Stimulated activated CD8-positive, alpha-beta memory T cell treated with anti-CD3 and anti-CD28 coated beads, Interleukin-12 subunit alpha, Interleukin-12 subunit beta, amount 100 ng/mL, for 1 hour (primary cell): ENCODE results near the gene DNM1L.

Experiments used
- DNase-seq: peaks from one replicate; pipeline ENCODE4 v3.0.0-alpha.2; 2020; ENCODE audit warnings: low read depth

Gene DNM1L

DNA sequence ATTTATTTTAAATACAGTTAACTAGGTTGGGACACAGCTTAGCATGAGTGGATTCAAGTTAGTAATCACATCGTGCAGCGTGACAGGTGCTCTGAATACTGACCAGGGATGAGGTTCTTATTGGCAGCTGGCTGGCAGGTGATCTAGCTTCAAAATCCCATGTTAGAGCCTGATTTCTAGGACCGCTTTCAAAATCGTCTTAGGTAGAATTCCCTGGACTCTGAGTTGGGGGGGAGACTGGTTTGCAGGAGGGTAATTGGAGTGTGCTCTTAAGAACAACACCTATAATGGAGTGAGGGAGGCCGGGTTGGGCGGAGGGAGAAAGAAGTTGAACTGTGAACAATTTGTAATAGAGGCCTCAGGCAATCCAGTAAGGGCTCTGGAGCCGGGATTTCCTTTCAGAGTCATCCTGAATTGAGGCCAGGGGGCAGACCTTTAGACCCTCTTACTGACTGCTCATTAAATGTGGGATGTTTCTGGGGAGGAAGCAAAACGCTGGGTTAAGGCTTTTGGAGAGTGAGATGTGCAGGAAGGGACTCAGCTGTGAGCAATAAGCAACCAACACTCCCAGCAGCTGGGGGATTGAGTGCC is 77.5 kb downstream of the DNM1L start:
- no peak for DNase-seq

GRCh38 chr12:32757157-32757556 is 78.1 kb downstream of the DNM1L start:
- no peak for DNase-seq

DNA sequence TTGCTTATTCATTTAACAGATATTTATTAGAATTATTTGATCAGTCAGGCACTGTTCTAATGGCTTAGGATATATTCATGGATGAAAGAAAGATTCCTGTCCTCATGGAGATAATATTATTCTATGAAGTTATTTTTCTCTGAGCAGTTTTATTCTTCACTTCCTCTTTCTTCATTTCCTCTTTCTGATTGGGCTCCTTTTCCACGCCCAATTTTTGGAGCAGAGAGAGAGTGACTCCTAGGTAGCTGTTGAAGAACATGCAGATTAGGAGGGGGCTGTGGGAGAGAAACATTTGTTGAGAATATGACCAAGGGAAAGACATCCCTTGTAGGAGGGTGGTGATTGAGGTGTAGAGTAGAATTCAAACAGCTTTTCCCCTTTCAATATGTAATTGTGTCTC is 82.6 kb downstream of the DNM1L start:
- no peak for DNase-seq

GRCh38 chr12:32765906-32766305 is 86.8 kb downstream of the DNM1L start:
- DNase-seq, result no peak

DNA sequence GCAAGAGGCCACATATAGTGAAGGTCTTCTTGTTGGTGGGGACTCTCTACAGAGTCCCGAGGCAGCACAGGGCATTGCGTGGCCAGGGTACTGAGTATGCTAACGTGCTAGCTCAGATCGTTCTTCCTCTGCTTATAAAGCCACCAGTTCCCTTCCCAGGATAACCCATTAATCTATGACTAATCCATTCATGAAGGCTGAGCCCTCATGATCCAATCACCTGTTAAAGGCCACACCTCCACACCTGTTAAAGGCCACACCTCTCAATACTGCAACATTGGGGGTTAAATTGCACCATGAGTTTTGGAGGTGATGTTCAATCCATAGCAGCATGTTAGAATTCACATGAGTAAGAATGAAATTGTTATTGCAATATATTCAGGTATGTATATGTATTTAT is 89.4 kb downstream of the DNM1L start:
- DNase-seq, result no peak

GRCh38 chr12:32770141-32770540 is 91.0 kb downstream of the DNM1L start:
- no peak for DNase-seq

GRCh38 chr12:32773691-32774090 is 94.6 kb downstream of the DNM1L start:
- DNase-seq, result no peak

GRCh38 chr12:32776258-32776657 is 97.2 kb downstream of the DNM1L start:
- no peak for DNase-seq

DNA sequence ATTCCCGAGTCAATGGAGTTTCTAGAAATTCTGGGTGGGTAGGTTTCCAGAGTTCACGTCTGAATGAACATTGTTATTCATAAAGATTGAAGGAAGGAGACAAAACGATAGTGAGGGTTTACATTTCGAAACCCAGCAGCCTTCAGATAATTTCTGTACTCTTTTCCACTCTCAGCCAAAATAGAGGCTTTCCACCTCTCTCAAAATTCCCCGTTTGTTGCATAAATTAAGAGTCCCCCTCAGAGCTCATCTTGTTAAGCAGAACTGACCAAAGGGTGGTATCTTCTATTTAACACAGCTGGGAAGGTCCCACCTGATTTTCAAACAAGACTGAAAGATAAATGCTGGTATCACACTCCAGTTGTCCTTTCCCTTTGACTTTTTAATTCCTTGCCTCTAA is 98.1 kb downstream of the DNM1L start:
- DNase-seq, result no peak

DNA sequence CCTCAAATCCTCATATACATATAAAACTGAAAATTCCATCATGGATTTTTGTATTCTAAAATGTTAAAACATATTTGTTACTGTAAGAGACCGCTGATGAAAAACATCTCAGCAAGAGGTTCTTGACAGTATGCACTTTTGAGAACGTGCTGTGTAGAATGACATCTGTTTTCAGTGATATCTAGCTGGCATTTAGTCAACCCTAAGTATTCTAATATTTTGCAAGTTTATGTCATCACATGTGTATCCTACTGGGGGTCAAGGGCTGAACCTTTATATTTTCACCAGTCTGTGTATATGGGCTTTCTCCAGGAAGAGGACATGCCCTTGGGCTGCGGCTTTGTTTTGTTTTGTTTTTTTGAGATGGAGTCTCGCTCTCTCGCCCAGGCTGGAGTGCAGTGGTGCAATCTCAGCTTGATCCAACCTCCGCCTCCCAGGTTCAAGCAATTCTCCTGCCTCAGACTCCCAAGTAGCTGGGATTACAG is 98.6 kb downstream of the DNM1L start:
- DNase-seq, result no peak

GRCh38 chr12:32780071-32780470 is 101.0 kb downstream of the DNM1L start:
- no peak for DNase-seq

- DNase-seq, result no peak
Measured at GRCh38 chr12:32783029-32783428, 103.9 kb downstream of the DNM1L start.

- no peak for DNase-seq
Measured at GRCh38 chr12:32785557-32785956, 106.5 kb downstream of the DNM1L start.

DNA sequence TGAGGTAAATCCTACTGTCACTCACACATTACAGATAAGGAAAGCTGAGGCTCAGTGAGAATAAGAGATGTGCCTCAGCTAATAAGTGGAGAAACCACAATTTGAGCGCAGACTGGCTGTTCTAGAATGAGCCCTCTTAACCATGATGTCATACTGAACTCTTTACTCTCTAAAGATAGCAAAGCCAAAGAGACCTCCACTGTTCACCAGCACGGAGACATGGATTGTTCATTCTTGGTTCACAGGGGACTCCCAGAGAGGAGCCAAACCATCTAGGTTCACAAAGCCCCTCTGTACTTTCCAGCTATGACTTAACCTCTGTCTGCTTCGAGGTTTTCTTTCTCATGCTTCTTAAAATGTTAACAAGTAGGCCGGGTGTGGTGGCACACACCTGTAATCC is 109.3 kb downstream of the DNM1L start:
- no peak for DNase-seq

GRCh38 chr12:32789446-32789845 is 110.3 kb downstream of the DNM1L start:
- DNase-seq, result no peak

DNA sequence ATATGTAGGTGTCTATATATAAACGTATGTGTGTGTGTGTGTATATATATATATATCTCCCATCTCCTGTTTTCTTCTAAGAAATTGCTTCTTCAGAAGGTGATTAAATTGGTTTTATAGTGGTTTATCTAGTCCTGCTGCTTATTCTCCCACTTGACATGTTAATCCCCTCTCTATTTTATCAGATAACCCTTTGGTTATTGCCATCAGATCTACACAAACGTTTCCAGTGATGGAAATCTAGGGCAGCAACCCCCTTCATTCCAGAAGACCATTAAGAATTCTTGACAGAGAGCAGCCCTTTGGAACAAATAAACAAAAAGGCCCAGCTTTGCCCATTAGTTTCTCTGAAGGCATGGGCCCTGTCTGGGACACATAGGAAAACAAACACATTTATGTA is 110.8 kb downstream of the DNM1L start:
- DNase-seq, result no peak

DNA sequence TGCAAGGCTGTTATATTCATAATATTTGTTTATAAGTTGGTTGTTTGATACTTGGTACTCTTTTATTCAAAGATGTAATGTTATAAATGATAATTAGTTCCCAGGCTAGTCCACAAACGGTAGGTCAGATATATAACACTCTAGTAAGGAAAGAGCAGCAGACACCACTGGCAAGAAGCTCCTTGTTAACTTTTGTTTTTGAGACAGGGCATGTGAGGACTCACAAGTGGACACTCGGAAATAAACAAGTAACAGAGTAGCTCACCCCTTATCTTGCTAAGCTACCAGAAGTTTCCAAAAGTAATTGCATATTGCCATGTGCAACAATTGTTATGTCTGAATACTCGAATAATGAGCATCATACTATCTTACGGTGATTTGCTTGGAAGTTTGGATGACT is 115.2 kb downstream of the DNM1L start:
- no peak for DNase-seq
